GM19397 (cell line): ENCODE measurements around the gene MINDY4.
"Not testable (repeated sequence)": the region's sequence is repeated elsewhere in the genome, so short reads cannot be mapped to it uniquely, and the experiment has no call there.

Source experiments
- ATAC-seq: cut with Tn5 transposase; IDR thresholded peaks from one replicate; pipeline ENCODE4 v1.9.1; 2021; ENCODE audit warnings: mild to moderate bottlenecking, moderate library complexity; ENCODE audit not compliant: unreplicated experiment

The MINDY4 gene

DNA sequence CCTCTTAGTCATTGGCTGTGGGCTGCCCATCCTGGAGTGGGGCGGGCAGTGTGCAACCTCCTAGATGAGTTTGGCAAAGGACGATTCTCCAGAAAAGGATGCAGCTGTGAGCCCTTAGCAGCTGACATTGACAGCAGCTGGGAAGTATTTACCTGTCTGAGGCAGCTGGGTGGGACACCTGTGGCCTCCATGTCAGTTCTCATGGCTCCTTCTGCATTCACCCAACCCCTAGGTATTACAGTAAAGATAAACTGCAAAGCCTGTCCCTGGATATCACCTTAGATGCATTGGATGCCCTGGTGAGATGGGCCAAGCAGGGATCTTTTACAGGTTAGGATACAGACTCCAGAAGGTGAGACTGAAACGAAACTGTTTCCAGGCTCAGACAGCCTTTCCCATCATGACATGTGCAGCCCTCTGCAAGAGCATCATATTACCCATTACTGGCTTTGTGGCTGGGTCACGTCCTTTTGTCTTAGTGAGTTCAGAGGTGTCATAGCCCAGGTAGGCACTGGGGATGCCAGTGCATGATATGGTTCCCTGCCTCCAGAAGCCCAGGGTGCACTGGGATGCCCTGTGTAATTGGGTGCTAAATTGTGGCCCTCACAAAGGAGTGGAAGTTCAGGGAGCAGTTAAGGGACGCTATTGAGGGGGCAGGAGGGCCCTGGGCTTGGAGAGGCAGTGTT is 28.9 kb downstream of the MINDY4 start:
- no peak for ATAC-seq

DNA sequence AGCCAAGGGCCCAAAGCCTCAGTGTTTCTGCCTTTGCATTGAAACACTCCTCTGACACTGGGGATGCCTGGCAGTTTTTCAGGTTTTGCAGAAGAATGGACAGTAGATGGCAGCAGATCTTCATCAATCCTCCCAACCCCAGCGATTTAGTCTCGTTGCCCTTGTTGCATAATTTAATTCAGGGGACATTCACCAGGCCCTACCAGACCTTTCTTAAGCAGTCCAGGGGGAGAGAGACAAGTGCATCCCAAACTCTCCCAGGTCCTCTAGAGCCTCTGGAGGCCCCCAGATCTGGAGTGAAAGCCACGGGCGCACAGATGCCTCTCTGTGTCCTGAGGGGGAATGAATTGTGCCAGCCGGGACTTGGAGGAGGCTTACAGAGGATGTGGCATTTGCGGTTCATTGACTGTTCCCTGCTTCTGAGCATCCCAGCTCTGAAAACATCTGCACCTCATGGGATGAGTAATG is 29.6 kb downstream of the MINDY4 start:
- ATAC-seq = peak; percentile 19

DNA sequence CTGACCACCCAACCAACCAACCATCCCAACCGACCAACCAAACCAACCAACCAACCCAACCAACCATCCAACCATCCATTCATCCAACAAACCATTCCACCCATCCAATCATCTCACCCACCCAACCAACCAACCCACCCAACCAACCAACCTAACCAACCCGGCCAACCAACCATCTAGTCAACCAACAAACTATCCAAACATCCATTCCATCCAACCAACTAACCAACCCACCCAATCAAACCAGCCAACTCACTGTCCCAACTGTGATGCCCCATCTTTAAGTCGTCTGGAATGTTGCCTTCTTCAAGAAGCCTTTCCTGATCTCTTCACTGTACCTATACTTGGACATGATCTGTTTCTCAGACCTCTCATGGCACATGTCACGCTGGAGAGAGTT is 31.6 kb downstream of the MINDY4 start:
- no peak for ATAC-seq

DNA sequence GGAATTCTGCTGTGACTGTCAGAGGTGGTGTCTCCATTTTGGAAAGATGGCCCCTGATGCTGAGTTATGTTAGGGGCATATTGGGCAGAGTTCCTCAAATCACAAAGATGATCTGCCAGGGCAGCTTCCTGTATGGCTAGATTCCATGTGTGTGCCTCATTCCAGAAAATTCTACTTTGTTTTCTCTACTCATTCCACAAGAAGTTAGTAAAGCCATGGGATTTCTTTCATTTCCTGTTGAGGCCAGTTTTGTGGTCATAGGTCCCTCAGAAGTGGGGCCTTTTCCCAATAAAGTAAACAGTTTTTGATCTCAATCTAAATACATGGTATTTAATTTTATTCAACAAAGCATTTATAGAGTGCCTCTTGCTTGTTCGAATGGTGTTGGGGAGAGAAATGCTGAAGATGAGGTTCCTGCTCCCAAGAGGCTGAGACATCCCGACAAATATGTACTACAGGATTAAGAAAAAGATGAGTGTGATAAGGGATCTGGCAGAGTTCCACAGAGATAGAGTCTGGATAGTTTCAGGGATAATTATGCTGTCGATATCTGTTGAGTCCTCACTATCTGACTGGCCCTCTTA is 33.0 kb downstream of the MINDY4 start:
- ATAC-seq = no peak

DNA sequence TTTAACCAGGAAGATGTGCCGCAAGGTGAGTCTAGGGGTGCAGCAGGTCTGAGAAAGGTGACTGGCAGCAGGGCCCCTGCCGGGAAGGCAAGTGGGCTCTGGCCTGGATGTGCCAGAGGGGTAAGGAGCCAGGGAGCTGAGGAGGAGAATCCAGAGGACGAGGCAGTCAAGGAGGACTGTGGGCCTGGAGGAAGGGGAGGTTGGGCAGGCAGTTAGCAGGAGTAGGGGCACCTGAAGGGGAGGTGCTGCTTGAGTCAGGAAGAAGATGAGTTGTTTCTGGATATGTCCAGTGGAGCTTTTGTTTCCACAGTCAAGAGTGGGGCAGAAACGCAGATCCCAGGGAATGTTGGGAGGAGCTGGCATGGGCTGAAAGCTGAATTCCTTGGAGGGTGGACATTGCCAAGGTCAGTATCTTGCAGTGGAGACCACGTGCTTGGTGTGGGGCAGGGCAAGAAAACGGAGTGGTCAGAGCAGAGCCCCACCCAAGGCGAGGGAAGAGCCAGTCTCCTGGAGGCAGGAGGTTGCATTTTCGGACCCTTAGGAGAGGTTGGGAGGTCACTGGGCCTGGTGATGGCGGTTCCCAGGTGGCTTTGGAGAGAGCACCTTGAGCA is 34.0 kb downstream of the MINDY4 start:
- ATAC-seq = no peak

DNA sequence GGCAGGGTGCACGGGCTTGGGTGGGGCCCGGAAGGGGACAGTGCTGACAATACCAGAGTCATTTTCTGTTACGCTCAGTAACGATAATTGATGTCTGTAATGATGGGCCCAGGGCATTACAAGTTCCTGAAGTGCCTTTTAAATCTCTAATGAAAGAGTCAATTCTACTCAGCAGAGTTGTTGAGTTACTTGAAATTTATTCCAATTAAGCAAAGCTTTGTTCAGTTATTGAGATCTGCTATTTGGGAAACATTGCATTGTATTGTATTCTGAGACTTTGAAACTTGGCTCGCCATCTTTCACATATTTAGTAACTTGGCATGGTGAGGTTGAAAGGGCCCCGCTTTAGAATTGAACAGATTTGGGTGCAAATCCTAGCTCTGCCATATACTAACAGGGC is 34.7 kb downstream of the MINDY4 start:
- no peak for ATAC-seq

DNA sequence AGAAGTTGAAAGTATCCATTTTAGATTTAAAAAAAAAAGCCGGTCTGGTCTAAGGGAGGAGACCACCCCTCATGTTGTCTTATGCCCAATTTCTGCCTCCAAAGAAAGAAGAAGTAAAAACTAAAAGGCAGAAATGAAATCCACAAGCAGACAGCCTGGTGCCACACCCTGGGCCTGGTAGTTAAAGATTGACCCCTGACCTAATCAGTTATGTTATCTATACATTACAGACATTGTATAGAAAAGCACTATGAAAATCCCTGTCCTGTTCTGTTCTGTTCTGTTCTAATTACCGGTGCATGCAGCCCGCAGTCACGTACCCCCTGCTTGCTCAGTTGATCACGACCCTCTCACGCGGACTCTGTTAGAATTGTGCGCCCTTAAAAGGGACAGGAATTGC is 36.3 kb downstream of the MINDY4 start:
- ATAC-seq = not testable (repeated sequence)

DNA sequence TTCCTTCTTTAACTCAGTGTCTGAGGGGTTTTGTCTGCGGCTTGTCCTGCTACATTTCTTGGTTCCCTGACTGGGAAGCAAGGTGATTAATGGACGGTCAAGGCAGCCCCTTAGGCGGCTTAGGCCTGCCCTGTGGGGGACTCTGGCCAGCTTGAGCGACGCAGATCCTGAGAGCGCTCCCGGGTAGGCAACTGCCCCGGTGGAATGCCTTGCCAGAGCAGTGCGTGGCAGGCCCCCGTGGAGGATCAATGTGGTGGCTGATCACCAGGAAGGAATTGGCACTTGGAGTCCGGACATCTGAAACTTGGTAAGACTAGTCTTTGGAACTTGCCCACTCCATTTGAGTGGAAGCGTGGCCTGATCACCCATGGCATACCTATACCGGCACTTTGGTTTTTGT is 36.7 kb downstream of the MINDY4 start:
- ATAC-seq = not testable (repeated sequence)

DNA sequence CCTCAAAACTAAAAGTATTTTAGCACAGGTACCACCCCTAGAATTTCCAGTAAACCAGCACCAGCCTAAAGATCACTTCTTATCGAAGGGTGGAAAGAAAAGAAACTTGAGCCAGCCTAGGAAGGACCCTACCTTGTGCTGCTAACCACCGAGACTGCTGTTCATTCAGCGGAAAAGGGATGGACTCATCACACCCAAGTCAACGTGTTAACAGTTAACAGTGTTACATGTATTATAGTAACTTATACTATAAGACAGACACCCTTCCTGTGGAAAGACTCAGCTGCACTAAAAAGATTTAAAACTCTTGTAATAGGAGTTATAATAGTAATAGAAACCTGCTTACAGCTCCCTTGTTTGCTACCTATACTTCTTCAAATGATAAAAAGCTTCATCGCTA is 39.8 kb downstream of the MINDY4 start:
- ATAC-seq = no peak

DNA sequence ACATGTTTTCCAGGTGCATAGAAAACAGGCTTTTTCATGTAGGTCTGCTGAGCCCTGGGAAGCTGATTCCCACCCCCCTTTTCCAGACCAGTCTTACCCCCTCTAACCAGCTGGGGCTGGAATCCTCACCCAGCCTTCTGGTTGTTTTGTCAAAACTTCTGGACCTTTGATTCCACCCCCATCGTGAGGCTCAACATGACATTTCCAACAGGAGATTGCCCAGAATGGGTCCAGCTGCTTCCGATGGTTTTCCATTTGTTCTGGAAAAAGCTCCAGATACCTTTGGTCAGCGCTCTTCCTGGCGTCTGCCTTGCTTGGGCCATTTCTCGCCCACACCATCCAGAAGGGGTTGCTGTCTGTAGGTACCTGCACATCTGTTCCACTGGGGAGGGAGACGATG is 41.5 kb downstream of the MINDY4 start:
- no peak for ATAC-seq

DNA sequence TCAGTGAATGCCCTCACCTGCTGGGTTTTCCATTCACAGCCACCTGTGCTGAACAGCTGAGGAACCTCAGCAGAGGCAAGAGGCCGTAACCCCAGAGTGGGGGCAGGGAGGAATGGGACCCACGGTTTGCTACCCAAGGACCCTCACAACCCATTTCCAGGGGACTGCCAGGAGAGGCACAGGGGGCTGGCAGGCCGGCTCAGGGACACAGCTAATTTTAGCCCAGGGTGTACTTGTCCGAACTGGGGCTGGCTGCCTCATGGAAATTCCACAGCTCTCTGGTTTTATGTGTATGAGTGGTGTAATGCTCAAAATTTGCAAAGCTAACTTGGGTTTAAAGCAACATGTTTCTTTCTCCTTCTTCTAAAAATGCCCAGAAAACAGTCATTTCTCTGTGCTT is 42.2 kb downstream of the MINDY4 start:
- ATAC-seq = no peak

DNA sequence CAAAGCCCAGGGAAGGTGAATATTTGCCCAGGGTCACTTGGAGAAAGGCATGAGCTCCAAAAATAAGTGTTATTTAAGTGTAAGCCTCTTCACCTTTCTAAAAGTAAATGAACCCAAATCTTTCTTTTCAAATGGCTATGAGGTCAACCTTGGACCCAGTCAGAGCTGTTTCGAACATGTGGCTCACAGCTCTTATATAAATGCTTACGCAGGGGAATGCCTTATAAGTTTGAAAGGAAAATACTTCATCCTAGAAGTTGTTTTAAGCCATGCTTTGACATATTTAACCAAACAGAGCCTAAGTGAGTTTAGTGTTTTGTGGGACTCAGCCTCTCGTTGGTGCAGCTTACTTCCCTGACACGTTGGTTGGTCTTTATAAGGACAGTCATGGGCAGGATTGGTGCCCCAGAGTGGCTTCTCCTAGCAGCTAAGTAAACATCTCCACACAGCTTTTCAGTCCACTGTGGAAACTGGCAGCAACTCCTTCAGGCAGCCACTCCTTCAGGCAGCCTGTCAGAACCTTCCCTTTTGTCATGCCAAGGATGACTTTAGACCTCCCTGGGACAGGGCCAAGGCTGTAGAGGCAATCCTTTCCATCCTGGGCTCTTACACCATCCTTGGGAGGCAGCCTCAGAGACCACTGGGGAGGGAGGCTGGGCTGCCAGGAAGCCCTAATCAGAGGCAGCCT is 43.6 kb downstream of the MINDY4 start:
- ATAC-seq = no peak

DNA sequence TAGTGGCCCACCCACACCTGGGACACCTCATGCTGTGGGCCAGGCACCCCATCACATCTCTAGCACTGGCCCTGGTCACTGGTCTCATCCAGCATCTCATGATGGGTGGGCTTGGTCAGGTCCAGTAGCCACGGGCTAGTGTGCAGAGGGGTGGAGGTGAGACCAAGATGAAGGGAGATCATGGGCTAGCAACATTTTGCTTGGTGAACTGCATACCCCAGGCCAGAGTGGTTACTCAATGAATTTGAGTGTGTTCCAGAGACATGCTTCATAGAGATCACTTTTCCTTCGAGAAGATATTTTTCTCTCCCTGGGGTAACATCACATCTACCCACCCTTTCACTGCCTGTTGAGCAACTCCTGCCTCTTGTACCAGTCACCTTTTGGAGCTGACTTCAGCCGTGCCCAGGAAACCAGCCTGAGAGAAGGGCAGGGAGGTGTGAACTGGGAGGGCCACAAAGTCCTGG is 44.2 kb downstream of the MINDY4 start:
- ATAC-seq = no peak

DNA sequence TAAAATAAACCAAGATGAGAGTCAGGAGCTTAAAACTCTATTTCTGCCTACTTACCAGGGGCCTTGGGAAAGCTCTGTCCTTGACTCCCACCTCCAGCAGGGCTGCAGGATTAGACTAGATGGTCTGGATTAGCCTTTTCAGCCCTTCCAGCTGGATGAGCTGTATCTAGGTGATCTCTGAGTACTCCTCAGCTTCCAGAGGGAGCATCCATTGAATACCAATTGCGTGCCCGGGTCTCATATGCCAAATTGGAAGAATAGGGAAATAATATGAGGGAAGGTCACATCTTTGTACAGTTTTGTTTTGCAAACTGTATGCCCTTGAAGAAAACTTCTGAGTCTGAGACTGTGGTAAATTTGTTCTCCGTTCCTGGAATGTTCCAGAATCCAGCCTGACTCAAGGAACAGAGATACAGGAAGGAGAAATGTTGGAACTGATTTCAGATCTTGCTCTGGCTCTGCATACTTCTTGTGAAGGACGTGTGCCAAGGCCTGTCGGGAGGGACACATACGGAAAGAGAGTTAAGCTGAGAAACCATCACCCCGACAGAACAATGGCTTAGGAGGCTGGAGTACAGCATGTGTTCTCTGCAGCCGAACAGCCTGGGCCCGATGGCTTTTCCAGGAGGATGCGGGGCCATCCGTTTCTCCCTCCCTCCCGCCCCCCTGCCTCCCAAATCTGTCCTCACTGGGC is 44.9 kb downstream of the MINDY4 start:
- no peak for ATAC-seq

DNA sequence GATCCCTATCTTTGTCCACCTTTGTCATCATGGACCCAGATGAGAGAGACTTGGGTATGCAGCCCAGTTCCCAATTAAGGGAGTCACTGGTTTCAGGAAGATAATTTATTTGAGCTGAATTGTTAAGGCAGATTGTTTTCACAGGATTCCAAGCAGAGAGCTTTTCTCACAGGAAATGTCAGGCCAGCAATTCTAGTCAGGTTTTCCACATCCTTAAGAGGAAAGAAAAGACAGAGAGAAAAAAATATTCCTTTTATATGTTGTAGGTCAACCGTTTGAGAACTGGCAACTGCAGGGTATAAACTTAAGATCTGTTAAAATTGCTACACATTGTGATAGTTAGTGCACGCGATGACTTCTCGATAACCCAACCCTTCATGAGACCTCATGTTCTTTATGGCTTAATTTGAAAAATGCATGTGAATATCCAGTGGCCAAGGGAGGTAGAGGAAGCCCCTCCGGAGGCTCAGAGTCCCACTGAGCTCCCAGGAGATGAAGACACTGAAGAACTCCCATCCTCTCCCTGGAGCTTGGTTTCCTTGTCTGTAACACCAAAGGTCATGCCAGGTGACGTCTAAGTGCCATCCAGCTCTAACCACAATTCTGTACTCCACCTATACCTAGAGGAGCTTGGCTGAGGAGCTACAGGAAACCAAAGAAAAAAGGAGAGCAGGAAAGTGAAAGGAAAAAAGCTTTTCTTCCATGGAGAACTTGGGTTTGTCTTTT is 45.6 kb downstream of the MINDY4 start:
- no peak for ATAC-seq

DNA sequence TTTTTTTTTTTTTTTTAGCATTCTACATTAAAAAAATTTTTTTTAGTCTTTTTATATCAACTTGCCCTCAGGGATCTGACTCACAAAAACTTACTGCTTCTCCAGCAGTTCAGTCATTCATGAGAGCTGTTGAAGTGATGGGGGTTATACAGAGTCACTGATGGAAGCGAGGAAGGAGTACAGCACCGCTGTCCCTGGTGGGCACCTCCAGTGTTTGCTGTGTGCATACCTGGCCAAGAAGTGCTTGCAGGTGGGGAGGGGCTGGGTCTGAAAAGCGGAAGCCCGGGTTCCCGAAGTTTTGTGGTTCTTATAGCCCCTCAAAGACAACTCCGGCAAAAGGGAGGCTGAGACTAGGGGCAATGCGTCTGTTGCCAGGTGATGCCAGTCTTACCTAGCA is 46.2 kb downstream of the MINDY4 start:
- no peak for ATAC-seq

DNA sequence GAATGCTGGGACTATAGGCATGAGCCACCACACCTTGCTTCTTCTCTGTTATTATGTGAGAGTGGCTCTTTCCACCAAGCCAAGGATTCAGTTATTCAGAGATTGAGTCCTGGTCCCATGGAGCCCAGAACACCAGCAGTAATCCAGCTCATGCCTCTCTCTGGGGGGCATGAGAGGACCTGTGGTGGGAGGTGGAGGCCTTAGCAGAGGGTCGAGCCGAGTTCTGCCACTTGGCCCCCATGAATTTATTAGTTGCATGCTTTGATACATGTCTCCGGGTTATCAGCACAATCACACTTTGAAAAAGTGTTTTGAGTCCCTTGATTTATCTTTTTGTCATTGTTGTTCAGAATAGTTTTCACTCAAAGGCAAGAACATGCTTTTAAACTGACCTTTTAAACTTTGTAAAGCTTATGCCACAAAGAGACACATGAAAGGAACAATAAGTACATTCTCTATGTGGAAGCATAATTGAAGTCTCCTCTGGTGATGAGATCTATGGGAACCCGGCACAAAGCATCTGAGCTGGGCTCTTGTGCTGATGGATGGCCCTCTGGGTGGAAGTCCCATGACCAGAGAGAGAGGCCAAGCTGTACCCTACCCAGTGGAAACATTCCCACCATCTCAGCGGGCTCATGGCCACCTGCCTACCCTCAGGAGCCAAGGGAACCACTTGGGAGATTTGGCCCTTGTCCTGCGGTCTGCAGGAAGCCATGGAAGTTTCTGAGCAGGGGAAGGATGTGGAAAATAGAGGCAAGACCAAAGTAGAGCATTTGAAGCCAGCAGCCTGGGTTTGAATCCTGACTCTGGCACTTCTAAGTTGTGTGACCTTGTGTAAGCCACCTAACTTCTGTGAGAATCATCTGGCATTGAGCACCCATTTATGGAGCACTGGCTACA is 53.9 kb downstream of the MINDY4 start:
- ATAC-seq = no peak

DNA sequence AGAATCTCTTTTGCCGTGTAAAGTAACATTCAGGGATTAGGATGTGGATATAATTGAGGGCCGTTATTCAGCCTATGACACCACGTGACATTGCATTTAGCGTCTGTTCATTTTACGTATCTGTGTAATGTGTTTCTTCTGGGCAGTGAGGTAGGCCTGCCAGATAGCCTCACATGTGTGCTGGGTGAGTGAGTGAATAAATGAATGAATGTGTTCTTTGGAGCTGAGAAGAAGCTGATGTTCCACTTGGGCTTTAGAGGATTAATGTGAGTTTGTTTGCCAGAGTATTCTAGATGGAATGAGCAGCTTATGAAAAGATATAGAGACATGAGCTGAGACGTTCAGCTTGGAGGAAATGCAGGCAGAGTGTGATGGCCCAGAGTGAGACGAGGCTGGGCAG is 55.0 kb downstream of the MINDY4 start:
- no peak for ATAC-seq

DNA sequence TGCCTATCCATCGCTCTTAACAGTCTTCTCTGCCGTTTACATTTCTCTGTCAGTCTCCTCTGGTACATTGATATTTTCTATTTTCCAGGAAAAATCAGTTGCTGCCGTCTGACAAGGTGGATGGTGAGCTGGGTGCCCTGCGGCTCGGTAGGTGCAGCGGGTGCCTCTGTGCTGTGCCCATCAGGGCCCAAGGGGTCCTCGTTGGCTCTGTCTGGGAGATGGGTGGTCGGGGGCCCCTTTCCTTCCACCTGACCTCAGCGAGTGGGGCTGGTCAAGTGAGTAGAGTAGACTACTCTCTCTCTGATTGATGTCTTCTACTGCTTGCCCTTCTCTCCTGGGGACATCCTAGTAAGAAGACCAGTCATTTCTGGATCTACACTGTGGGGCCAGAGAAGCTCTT is 57.4 kb downstream of the MINDY4 start:
- ATAC-seq = no peak

DNA sequence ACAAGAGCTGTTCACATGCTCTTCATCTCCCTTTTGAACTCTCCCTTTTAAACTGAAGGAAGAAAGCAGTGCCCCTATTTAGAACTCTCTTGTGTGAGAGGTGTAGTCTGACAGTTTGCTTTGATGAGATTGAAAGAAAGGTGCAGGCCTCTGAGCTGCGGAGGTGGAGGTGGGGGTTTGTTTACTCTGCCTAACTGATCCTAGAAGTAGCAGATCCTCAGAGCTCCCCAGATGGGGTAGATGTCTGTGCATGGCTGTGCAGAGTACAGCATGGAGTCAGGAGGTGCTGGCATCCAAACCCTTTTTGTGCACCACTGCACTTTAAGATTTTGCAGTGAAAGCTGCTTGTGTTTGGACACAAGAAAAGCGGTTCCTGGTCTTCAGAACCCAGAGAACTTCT is 58.3 kb downstream of the MINDY4 start:
- no peak for ATAC-seq
